KMS-11 (cell line): ENCODE data around the gene MITF.

Experiments used
- H2AFZ ChIP-seq: fragments of 200-600 bp; sonication (generic); 2 replicates; pipeline ENCODE4 v1.6.1; 2016; ENCODE audit warnings: antibody characterized with exemption, mixed run types, low read depth
- H3K27ac ChIP-seq: fragments of 200-600 bp; sonication (generic); 2 replicates; pipeline ENCODE4 v1.6.1; 2016; ENCODE audit warnings: mild to moderate bottlenecking, mixed run types
- H3K27me3 ChIP-seq: fragments of 200-600 bp; sonication (generic); 2 replicates; pipeline ENCODE4 v1.6.1; 2017; ENCODE audit warnings: mild to moderate bottlenecking, low read depth, mixed run types, moderate library complexity; ENCODE audit not compliant: insufficient read depth
- H3K36me3 ChIP-seq: fragments of 200-600 bp; sonication (generic); 2 replicates; pipeline ENCODE4 v1.6.1; 2017; ENCODE audit warnings: mild to moderate bottlenecking, mixed run types; ENCODE audit not compliant: insufficient read depth
- H3K4me1 ChIP-seq: fragments of 200-600 bp; sonication (generic); 2 replicates; pipeline ENCODE4 v1.6.1; 2016; ENCODE audit warnings: mild to moderate bottlenecking, low read depth, mixed run types; ENCODE audit not compliant: poor library complexity, severe bottlenecking
- H3K4me2 ChIP-seq: fragments of 200-600 bp; sonication (generic); 2 replicates; pipeline ENCODE4 v1.7.0; 2016; ENCODE audit warnings: mild to moderate bottlenecking, mixed run types
- H3K4me3 ChIP-seq: fragments of 200-600 bp; sonication (generic); IDR thresholded peaks from 2 replicates; pipeline ENCODE4 v1.6.1; 2017; ENCODE audit warnings: low read depth, low read length, mixed read lengths; ENCODE audit not compliant: insufficient read depth
- H3K79me2 ChIP-seq: fragments of 200-600 bp; sonication (generic); 2 replicates; pipeline ENCODE4 v1.6.1; 2016; ENCODE audit warnings: low read depth, mixed run types; ENCODE audit not compliant: insufficient read depth
- H3K9ac ChIP-seq: fragments of 200-600 bp; sonication (generic); 2 replicates; pipeline ENCODE4 v1.6.1; 2016; ENCODE audit warnings: mild to moderate bottlenecking, mixed run types
- H4K20me1 ChIP-seq: fragments of 200-600 bp; sonication (generic); 2 replicates; pipeline ENCODE4 v1.6.1; 2016; ENCODE audit warnings: mild to moderate bottlenecking, mixed run types; ENCODE audit not compliant: insufficient read depth
- CTCF ChIP-seq: fragments of 200-600 bp; sonication (generic); conservative IDR thresholded peaks from 2 replicates; pipeline ENCODE4 v1.6.1; 2017; ENCODE audit warnings: low read depth, mild to moderate bottlenecking, antibody characterized with exemption, low read length, moderate library complexity, mixed read lengths

Gene MITF

GRCh38 chr3:69819282-69819681, 80.0 kb downstream of the MITF start:
- H3K4me2 ChIP-seq = no peak overlapping the region
- H3K4me1 ChIP-seq = peaks cover 13% of the 10 kb centered on the region
- H3K36me3 ChIP-seq = no peaks in the 10 kb centered on the region
- H3K79me2 ChIP-seq = no peaks in the 10 kb centered on the region
- H3K27me3 ChIP-seq = no peaks in the 10 kb centered on the region
- no peak overlapping the region for H3K4me3 ChIP-seq
- H2AFZ ChIP-seq = no peak overlapping the region
- no peak overlapping the region for H3K27ac ChIP-seq
- no peak overlapping the region for H3K9ac ChIP-seq
- no peaks in the 10 kb centered on the region for H4K20me1 ChIP-seq
- TF ChIP-seq CTCF = no peak

GRCh38 chr3:69821133-69821532, 81.9 kb downstream of the MITF start:
- Histone ChIP-seq H3K4me2 (no peak overlapping the region), H3K36me3 (no peaks in the 10 kb centered on the region)
- TF ChIP-seq CTCF = no peak

GRCh38 chr3:69823743-69824142, 84.5 kb downstream of the MITF start:
- Histone ChIP-seq H3K4me1 (peaks cover 9% of the 10 kb centered on the region), H3K36me3 (no peaks in the 10 kb centered on the region), H3K27ac (no peak overlapping the region), H3K27me3 (no peaks in the 10 kb centered on the region), H4K20me1 (no peaks in the 10 kb centered on the region), H3K9ac (no peak overlapping the region), H3K4me3 (no peak overlapping the region), H3K79me2 (no peaks in the 10 kb centered on the region), H3K4me2 (no peak overlapping the region), H2AFZ (no peak overlapping the region)
- TF ChIP-seq CTCF = no peak

More at GRCh38 chr3:69821133-69821532, 81.9 kb downstream of the MITF start:
- no peaks in the 10 kb centered on the region for H3K27me3 ChIP-seq
- no peak overlapping the region for H2AFZ ChIP-seq
- no peaks in the 10 kb centered on the region for H4K20me1 ChIP-seq
- no peak overlapping the region for H3K9ac ChIP-seq
- no peaks in the 10 kb centered on the region for H3K79me2 ChIP-seq
- H3K4me3 ChIP-seq = no peak overlapping the region
- H3K4me1 ChIP-seq = peaks cover 13% of the 10 kb centered on the region
- no peak overlapping the region for H3K27ac ChIP-seq

GRCh38 chr3:69825446-69825845, 86.2 kb downstream of the MITF start:
- no peak overlapping the region for H2AFZ ChIP-seq
- no peak for TF ChIP-seq CTCF
- H3K36me3 ChIP-seq = no peaks in the 10 kb centered on the region
- no peaks in the 10 kb centered on the region for H4K20me1 ChIP-seq
- no peak overlapping the region for H3K9ac ChIP-seq
- no peaks in the 10 kb centered on the region for H3K27me3 ChIP-seq
- no peaks in the 10 kb centered on the region for H3K4me1 ChIP-seq
- H3K79me2 ChIP-seq = no peaks in the 10 kb centered on the region
- no peak overlapping the region for H3K4me2 ChIP-seq
- no peak overlapping the region for H3K4me3 ChIP-seq
- no peak overlapping the region for H3K27ac ChIP-seq
